ENCODE measurements around the gene LAMA4.

The LAMA4 gene

GRCh38 chr6:112286500-112287144 is 32.3 kb upstream of the LAMA4 start:
- H3K4ac ChIP-seq (ENCODE audit: low read length) = no peak overlapping the region
- no peak overlapping the region for H3K23ac ChIP-seq (ENCODE audit: low read depth, low read length, poor library complexity)
- no peaks in the 10 kb centered on the region for H3K36me3 ChIP-seq (replicated peaks in 1 of 2; ENCODE audit: control insufficient read depth in 2 of 2, insufficient read depth in 2 of 2, low read length in 2 of 2)
- no peak overlapping the region for H2BK120ac ChIP-seq (ENCODE audit: low read depth, low read length)
- no peak overlapping the region for H3K27ac ChIP-seq (replicated peaks; ENCODE audit: low read length)
- DNase-seq (ENCODE audit: low spot score) = no peak
- peaks cover 6 to 10% of the 10 kb centered on the region in 2 donors for H3K4me1 ChIP-seq (ENCODE audit: control insufficient read depth in 2 of 2, insufficient read depth in 1 of 2, low read depth in 1 of 2, low read length in 2 of 2)
- H3K27me3 ChIP-seq (ENCODE audit: control insufficient read depth in 3 of 3, insufficient read depth in 3 of 3, low read depth in 1 of 3, low read length in 3 of 3) = no peaks in the 10 kb centered on the region
- no CpG with 5 or more reads among the region's 1 CpG for WGBS, 2 donors (ENCODE audit: extremely low coverage in 2 of 2, insufficient read length in 2 of 2, insufficient replicate concordance in 1 of 2)
- no peak overlapping the region for H3K9ac ChIP-seq (ENCODE audit: low read depth, low read length, poor library complexity)
- no peak overlapping the region for H3K4me3 ChIP-seq (ENCODE audit: low read length in 2 of 2)
- no peak overlapping the region for H2BK5ac ChIP-seq (ENCODE audit: low read length)
- H3K79me1 ChIP-seq (ENCODE audit: low read depth, low read length) = no peaks in the 10 kb centered on the region
- H2AK5ac ChIP-seq (ENCODE audit: low read depth, low read length) = no peak overlapping the region
- H3K14ac ChIP-seq (ENCODE audit: low read length) = no peak overlapping the region
- H2BK15ac ChIP-seq (ENCODE audit: low read length) = no peak overlapping the region
- no peak overlapping the region for H3K18ac ChIP-seq (ENCODE audit: low read length)
- no peak overlapping the region for H4K8ac ChIP-seq (ENCODE audit: low read depth, low read length)
- no peak overlapping the region for H4K91ac ChIP-seq (ENCODE audit: low read depth, low read length, poor library complexity)
- H3K9me3 ChIP-seq (replicated peaks in 1 of 2; ENCODE audit: control insufficient read depth in 2 of 2, insufficient read depth in 1 of 2, low read depth in 1 of 2, low read length in 2 of 2) = no peaks in the 10 kb centered on the region
- H2BK12ac ChIP-seq (ENCODE audit: low read length) = no peak overlapping the region
- no peak overlapping the region for H3K4me2 ChIP-seq (ENCODE audit: insufficient read depth, low read length, poor library complexity, severe bottlenecking)
- no peak overlapping the region for H2AFZ ChIP-seq (ENCODE audit: low read length)

- H3K23ac ChIP-seq (ENCODE audit: low read depth, low read length, poor library complexity) = no peak overlapping the region
- H3K4me1 ChIP-seq (ENCODE audit: control insufficient read depth in 2 of 2, insufficient read depth in 1 of 2, low read depth in 1 of 2, low read length in 2 of 2) = peaks cover 6 to 10% of the 10 kb centered on the region in 2 donors
- no peak overlapping the region for H2BK12ac ChIP-seq (ENCODE audit: low read length)
- H3K4me3 ChIP-seq (ENCODE audit: low read length in 2 of 2) = no peak overlapping the region
- no peak overlapping the region for H2BK15ac ChIP-seq (ENCODE audit: low read length)
- no peak overlapping the region for H4K8ac ChIP-seq (ENCODE audit: low read depth, low read length)
- no peaks in the 10 kb centered on the region for H3K79me1 ChIP-seq (ENCODE audit: low read depth, low read length)
- H3K14ac ChIP-seq (ENCODE audit: low read length) = no peak overlapping the region
- H3K4me2 ChIP-seq (ENCODE audit: insufficient read depth, low read length, poor library complexity, severe bottlenecking) = no peak overlapping the region
- no peak overlapping the region for H2BK120ac ChIP-seq (ENCODE audit: low read depth, low read length)
- no peak overlapping the region for H2BK5ac ChIP-seq (ENCODE audit: low read length)
- no peaks in the 10 kb centered on the region for H3K36me3 ChIP-seq (replicated peaks in 1 of 2; ENCODE audit: control insufficient read depth in 2 of 2, insufficient read depth in 2 of 2, low read length in 2 of 2)
- no peaks in the 10 kb centered on the region for H3K27me3 ChIP-seq (ENCODE audit: control insufficient read depth in 3 of 3, insufficient read depth in 3 of 3, low read depth in 1 of 3, low read length in 3 of 3)
- no peak for DNase-seq (ENCODE audit: low spot score)
- no CpG with 5 or more reads among the region's 2 CpGs for WGBS, 2 donors (ENCODE audit: extremely low coverage in 2 of 2, insufficient read length in 2 of 2, insufficient replicate concordance in 1 of 2)
- no peak overlapping the region for H4K91ac ChIP-seq (ENCODE audit: low read depth, low read length, poor library complexity)
- H3K27ac ChIP-seq (replicated peaks; ENCODE audit: low read length) = no peak overlapping the region
- no peak overlapping the region for H2AFZ ChIP-seq (ENCODE audit: low read length)
- H3K9ac ChIP-seq (ENCODE audit: low read depth, low read length, poor library complexity) = no peak overlapping the region
- H3K9me3 ChIP-seq (replicated peaks in 1 of 2; ENCODE audit: control insufficient read depth in 2 of 2, insufficient read depth in 1 of 2, low read depth in 1 of 2, low read length in 2 of 2) = no peaks in the 10 kb centered on the region
- no peak overlapping the region for H3K4ac ChIP-seq (ENCODE audit: low read length)
- no peak overlapping the region for H3K18ac ChIP-seq (ENCODE audit: low read length)
- no peak overlapping the region for H2AK5ac ChIP-seq (ENCODE audit: low read depth, low read length)
These were observed 31.6 kb upstream of the LAMA4 start for GRCh38 chr6:112286010-112286409.

DNA sequence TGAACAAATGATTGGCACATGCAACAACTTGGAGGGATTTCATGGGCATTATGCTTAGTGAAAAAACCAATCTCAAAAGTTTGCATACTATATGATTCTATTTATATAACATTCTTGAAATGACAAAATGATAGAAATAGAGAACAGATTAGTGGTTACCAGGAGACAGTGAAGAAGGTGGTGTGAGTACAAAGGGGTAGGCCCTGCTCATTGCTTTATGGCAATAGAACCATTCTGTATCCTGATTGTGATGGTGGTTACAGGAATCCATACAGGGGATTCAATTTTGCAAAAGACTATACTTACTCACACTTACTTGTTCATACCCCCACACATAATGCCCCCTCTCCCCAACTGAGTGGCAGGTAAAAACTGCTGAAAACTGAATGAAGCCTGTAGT is 30.2 kb upstream of the LAMA4 start:
- no peak overlapping the region for H2BK5ac ChIP-seq (ENCODE audit: low read length)
- no peak overlapping the region for H3K4ac ChIP-seq (ENCODE audit: low read length)
- H4K8ac ChIP-seq (ENCODE audit: low read depth, low read length) = no peak overlapping the region
- no peak overlapping the region for H3K14ac ChIP-seq (ENCODE audit: low read length)
- no peak overlapping the region for H3K27ac ChIP-seq (replicated peaks; ENCODE audit: low read length)
- no peak overlapping the region for H2AFZ ChIP-seq (ENCODE audit: low read length)
- H2AK5ac ChIP-seq (ENCODE audit: low read depth, low read length) = no peak overlapping the region
- no peak overlapping the region for H3K18ac ChIP-seq (ENCODE audit: low read length)
- H2BK120ac ChIP-seq (ENCODE audit: low read depth, low read length) = no peak overlapping the region
- no peak overlapping the region for H3K23ac ChIP-seq (ENCODE audit: low read depth, low read length, poor library complexity)
- H4K91ac ChIP-seq (ENCODE audit: low read depth, low read length, poor library complexity) = no peak overlapping the region
- H3K27me3 ChIP-seq (ENCODE audit: control insufficient read depth in 3 of 3, insufficient read depth in 3 of 3, low read depth in 1 of 3, low read length in 3 of 3) = no peaks in the 10 kb centered on the region
- H2BK12ac ChIP-seq (ENCODE audit: low read length) = no peak overlapping the region
- H3K9ac ChIP-seq (ENCODE audit: low read depth, low read length, poor library complexity) = no peak overlapping the region
- H3K4me2 ChIP-seq (ENCODE audit: insufficient read depth, low read length, poor library complexity, severe bottlenecking) = no peak overlapping the region
- no peaks in the 10 kb centered on the region for H3K36me3 ChIP-seq (replicated peaks in 1 of 2; ENCODE audit: control insufficient read depth in 2 of 2, insufficient read depth in 2 of 2, low read length in 2 of 2)
- DNase-seq (ENCODE audit: low spot score) = no peak
- H3K79me1 ChIP-seq (ENCODE audit: low read depth, low read length) = no peaks in the 10 kb centered on the region
- H3K4me1 ChIP-seq (ENCODE audit: control insufficient read depth in 2 of 2, insufficient read depth in 1 of 2, low read depth in 1 of 2, low read length in 2 of 2) = peaks cover 5 to 10% of the 10 kb centered on the region in 2 donors
- no peak overlapping the region for H2BK15ac ChIP-seq (ENCODE audit: low read length)
- no peak overlapping the region for H3K4me3 ChIP-seq (ENCODE audit: low read length in 2 of 2)
- H3K9me3 ChIP-seq (replicated peaks in 1 of 2; ENCODE audit: control insufficient read depth in 2 of 2, insufficient read depth in 1 of 2, low read depth in 1 of 2, low read length in 2 of 2) = no peaks in the 10 kb centered on the region

DNA sequence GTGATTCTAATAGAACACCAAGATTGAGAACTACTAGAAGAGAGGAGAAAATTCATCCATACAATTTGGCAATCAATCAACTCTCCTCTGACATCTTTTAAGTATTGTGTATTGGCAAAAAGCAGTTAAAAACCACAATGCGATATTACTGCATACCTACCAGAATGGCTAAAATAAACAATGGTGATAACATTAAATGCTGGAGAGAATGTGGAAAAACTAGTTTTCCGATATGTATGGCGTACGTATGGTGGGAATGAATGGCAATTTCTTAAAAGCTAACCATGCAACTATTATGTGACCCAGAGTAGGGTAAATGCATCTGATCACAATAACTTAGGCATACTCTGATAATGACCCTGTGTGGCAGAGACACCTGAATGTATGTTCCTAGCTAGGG is 29.3 kb upstream of the LAMA4 start:
- Histone ChIP-seq H4K91ac (ENCODE audit: low read depth, low read length, poor library complexity) (no peak overlapping the region), H2BK120ac (ENCODE audit: low read depth, low read length) (no peak overlapping the region), H3K36me3 (replicated peaks in 1 of 2; ENCODE audit: control insufficient read depth in 2 of 2, insufficient read depth in 2 of 2, low read length in 2 of 2) (no peaks in the 10 kb centered on the region), H3K4me3 (ENCODE audit: low read length in 2 of 2) (no peak overlapping the region), H3K27me3 (ENCODE audit: control insufficient read depth in 3 of 3, insufficient read depth in 3 of 3, low read depth in 1 of 3, low read length in 3 of 3) (no peaks in the 10 kb centered on the region), H2BK12ac (ENCODE audit: low read length) (no peak overlapping the region), H3K4me1 (ENCODE audit: control insufficient read depth in 2 of 2, insufficient read depth in 1 of 2, low read depth in 1 of 2, low read length in 2 of 2) (peaks cover 0 to 2% of the 10 kb centered on the region in 2 donors), H3K18ac (ENCODE audit: low read length) (no peak overlapping the region), H2AFZ (ENCODE audit: low read length) (no peak overlapping the region), H2BK5ac (ENCODE audit: low read length) (no peak overlapping the region), H4K8ac (ENCODE audit: low read depth, low read length) (no peak overlapping the region), H3K9me3 (replicated peaks in 1 of 2; ENCODE audit: control insufficient read depth in 2 of 2, insufficient read depth in 1 of 2, low read depth in 1 of 2, low read length in 2 of 2) (no peaks in the 10 kb centered on the region), H2AK5ac (ENCODE audit: low read depth, low read length) (no peak overlapping the region), H3K4me2 (ENCODE audit: insufficient read depth, low read length, poor library complexity, severe bottlenecking) (no peak overlapping the region), H3K27ac (replicated peaks; ENCODE audit: low read length) (no peak overlapping the region), H2BK15ac (ENCODE audit: low read length) (no peak overlapping the region), H3K4ac (ENCODE audit: low read length) (no peak overlapping the region), H3K79me1 (ENCODE audit: low read depth, low read length) (no peaks in the 10 kb centered on the region), H3K9ac (ENCODE audit: low read depth, low read length, poor library complexity) (no peak overlapping the region), H3K14ac (ENCODE audit: low read length) (no peak overlapping the region), H3K23ac (ENCODE audit: low read depth, low read length, poor library complexity) (no peak overlapping the region)
- no CpG with 5 or more reads among the region's 4 CpGs for WGBS, 2 donors (ENCODE audit: extremely low coverage in 2 of 2, insufficient read length in 2 of 2, insufficient replicate concordance in 1 of 2)
- no peak for DNase-seq (ENCODE audit: low spot score)

Data from neuronal stem cell (in vitro differentiated cells).